Activated T-helper 1 cell treated with anti-CD3 and anti-CD28 coated beads, Interleukin-2, amount 50 U/mL, for 16 hours (primary cell): ENCODE results near the gene ISCA2.
"Not testable (repeated sequence)": the region's sequence is repeated elsewhere in the genome, so short reads cannot be mapped to it uniquely, and the experiment has no call there.

Experiments
- DNase-seq, 2 donors: peaks; one replicate each; pipeline ENCODE4 v3.0.0-alpha.2; 2020; ENCODE audit warnings: low read depth in 1 of 2, low spot score in 1 of 2

Gene ISCA2

DNA sequence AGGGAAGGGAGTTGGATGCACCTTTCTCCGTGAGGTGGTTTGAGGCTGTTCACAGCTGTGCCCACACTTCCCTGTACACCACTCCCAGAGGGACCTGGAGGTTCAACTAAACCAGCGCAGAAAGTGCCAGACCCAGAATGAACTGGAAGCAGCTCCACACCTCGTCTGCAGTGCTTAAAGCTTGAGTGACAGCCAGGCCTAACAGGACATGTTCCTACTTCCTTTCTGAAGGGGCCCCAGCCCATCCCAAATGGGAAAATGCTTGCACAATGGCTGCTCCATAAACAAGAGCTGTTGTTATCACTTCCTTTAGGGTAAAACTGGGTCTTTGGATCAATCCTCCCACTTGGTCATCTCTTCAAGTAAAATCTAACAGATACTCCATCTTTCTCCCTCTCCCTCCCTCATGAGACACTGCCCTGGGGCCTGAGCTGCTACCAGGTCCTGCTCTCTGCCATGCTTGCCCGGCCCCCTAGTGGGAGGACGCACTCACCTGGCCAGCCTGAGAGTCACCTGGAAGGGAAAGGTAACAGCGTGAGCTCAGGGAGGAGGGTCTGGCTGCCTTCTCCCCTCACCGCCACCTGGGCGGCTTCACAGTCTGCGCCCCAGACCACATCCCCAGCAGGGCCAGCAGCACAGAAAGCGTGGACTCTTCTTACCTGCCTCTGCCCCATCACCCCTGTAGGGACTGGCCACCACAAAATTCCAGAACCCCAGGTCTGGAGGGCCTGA lies 33.5 kb downstream of the ISCA2 start:
- no peak for DNase-seq

DNA sequence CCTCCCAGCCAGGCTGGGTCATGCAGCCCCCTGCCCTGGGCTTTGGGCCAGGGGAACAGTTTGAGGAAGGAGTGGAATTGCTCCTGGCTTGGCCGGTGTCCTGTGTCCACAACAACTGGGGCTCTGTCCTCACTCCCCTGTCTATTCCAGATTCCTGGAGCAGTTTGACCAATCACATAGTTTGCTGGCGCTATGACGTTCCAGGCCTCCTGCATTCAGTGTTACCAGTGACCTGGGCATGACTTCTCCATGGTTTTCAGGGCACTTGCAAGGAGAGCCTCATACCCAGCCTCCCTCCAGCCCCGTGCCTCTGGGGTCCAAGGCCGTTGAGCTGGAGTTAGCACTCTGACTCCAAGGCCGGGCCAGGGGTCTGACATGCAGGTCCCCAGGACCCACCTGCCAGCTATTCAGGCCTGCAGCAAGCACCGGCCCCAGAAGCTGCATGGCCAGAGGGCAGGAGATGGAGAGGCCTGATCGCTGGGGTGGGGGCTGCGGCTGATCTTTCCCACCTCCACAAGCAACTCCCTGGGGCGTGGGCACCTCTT lies 34.2 kb downstream of the ISCA2 start:
- no peak for DNase-seq

- no peak for DNase-seq
Measured at GRCh38 chr14:74528406-74528805, 34.8 kb downstream of the ISCA2 start.

- DNase-seq: no peak
Measured at GRCh38 chr14:74528886-74529285, 35.3 kb downstream of the ISCA2 start.

- DNase-seq: no peak
Measured at GRCh38 chr14:74531006-74531405, 37.4 kb downstream of the ISCA2 start.

DNA sequence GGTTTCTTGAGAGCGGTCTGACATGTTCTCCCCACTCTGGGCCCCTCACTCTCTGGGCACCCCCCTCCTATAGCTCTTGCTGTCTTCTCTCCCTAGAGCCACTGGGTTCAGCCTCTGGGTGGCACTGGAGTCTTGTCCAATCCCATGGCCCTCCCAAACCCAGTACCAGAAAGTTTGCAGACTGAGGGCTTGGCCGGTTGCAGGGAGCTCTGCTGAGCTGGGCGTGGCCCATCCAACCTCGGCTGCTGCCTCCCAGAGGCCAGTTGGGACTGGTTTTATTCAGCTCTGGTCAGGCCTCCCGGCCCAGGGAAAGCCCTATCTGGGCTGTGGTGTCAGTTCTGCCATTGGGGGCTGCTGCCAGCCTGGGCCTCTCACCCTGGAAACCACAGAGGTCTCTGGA lies 37.9 kb downstream of the ISCA2 start:
- DNase-seq: no peak

GRCh38 chr14:74532246-74532645 lies 38.7 kb downstream of the ISCA2 start:
- DNase-seq: no peak

DNA sequence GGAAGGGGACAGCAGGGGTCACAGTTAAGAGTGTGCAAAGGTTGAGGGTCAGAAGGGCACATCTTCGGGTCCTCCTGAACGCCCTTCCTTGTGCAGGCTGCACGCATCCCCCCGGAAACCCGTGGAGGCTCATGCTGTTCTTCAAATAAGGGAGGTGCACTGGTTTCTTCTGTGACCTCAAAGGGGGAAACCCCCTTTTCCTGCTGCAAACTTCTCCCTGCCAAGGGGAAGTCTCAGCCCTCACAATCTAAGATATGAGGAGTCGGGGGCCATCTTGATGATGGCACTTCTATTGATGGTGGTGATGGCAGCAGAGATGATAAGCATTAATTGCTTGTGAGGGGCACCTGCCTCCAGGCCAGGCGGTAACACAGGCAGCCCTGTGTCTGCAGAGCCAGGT lies 40.0 kb downstream of the ISCA2 start:
- DNase-seq: no peak

- no peak for DNase-seq
Measured at GRCh38 chr14:74535756-74536325, 42.3 kb downstream of the ISCA2 start.

- not testable (repeated sequence) for DNase-seq
Measured at GRCh38 chr14:74536336-74536735, 42.8 kb downstream of the ISCA2 start.

- no peak for DNase-seq
Measured at GRCh38 chr14:74538411-74539391, 45.1 kb downstream of the ISCA2 start.

- DNase-seq: no peak
Measured at GRCh38 chr14:74539503-74539902, 45.9 kb downstream of the ISCA2 start.

- no peak for DNase-seq
Measured at GRCh38 chr14:74541225-74541624, 47.7 kb downstream of the ISCA2 start.

DNA sequence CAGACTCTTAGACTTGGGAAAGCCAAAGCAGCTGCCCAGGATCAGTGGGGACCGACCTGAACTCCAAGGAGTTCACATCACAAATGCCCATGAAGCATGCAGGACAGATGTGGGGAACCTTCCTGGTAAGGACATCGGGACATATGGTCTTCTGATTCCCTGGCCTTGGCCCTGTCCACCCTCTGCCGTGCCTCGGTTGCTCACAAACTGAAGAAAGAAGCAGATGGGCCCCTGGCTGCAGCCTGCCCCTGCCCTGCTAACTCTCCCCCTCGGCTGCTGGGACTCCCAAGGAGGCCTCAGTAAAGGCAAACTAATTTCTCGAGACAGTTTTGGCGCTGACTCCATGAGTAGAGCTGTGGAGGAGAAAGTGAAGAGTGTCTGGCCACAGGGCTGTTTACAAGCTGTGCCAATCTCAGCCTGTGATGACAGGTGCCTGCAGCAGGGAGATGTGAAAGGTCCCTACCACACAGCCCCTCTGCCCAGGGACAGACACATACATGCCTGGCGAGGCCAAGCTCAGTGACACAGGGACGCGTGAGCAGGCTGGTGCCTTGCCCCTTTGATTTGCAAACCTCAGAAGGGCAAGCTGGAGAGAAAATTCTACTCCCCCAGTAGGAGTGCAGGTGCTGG lies 48.6 kb downstream of the ISCA2 start:
- DNase-seq: no peak

DNA sequence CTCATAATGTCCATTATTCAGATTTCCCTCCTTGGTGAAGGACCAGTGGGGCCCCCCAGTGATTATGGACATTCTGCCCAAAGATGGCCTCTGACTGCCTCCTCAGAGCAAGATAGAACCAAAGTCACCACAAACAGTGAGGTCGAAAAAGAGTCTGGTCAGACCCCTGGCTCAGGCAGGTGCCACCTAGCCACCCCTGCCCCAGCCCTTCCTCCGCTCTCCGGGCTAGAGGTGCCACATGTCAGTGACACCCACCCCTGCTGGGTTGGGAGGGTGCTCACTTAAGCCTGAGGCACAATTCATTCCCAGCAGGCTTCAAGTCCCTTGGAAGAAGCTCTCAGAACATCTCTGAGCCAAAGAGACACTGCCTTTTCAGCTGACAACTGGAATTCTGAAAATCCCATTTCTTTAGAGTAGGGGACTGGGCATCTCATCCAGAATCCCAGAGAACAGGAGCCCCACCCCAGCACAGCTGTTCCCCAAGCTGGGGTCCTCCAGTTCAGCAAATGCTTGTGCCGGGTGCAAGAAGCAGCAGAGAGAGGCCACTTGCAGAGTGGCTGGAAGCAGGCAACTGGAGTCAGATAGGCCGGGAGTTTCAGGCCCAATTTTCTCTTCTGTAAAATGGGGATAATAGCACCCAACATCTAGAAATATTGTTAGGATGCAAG lies 50.3 kb downstream of the ISCA2 start:
- DNase-seq: no peak

GRCh38 chr14:74545386-74545785 lies 51.8 kb downstream of the ISCA2 start:
- no peak for DNase-seq

DNA sequence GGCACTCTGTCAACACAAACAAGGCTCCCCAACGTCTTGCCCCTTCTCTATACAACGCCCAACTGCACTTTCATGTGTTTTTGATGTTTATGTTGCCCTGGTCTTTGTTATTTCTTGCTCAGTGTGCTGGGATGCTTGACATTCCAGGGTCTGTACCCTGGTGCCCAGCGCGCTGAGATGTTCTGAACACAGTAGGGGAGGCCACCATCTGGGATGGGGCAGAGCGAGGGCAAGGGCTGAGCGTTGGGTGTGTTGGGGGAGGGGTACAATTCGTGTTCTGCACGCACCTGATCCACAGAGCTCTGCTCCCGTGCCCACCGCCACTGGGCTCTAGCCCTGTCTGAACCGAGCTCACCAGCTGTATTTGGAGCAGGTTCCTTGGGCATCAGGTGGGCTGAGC lies 52.9 kb downstream of the ISCA2 start:
- DNase-seq: no peak
